Ovary (tissue), 9 donors: ENCODE results near the gene ADGRE1. TPM values are rescaled to one million over a fixed set of nuclear protein-coding genes. Genes with fewer than 3 reads are reported as not detected.

Experiments used
- DNase-seq, 5 donors: peaks; one replicate each; pipeline ENCODE4 v3.0.0-alpha.2; 2019 to 2020
- H3K27ac ChIP-seq, 2 donors: fragments of 200-600 bp; one replicate each; pipeline versions ENCODE4 v1.5.1 to v1.8.0; 2019 to 2022
- H3K27me3 ChIP-seq: fragments of 200-600 bp; one replicate; pipeline ENCODE4 v1.8.0; 2022
- H3K36me3 ChIP-seq: fragments of 200-600 bp; sonication (generic); one replicate; pipeline ENCODE4 v1.5.1; 2019
- H3K4me1 ChIP-seq: one replicate; pipeline ENCODE4 v1.8.1; 2013; ENCODE audit warnings: mild to moderate bottlenecking, moderate library complexity; ENCODE audit not compliant: insufficient read depth
- H3K4me3 ChIP-seq: fragments of 200-600 bp; sonication (generic); one replicate; pipeline ENCODE4 v1.5.1; 2017
- H3K9me3 ChIP-seq, 2 donors: fragments of 200-600 bp in 1 of 2; sonication (generic) in 1 of 2; one replicate each; pipeline versions ENCODE4 v1.5.1 to v1.8.1; 2013 to 2019; ENCODE audit warnings: mild to moderate bottlenecking in 1 of 2, moderate library complexity in 1 of 2
- EP300 ChIP-seq: sonication (generic); formaldehyde crosslinking; IDR thresholded peaks from one replicate; pipeline ENCODE4 v1.6.1; 2017; ENCODE audit warnings: antibody characterized with exemption
- POLR2A ChIP-seq: fragments of 450-650 bp; IDR thresholded peaks from one replicate; pipeline ENCODE4 v1.6.1; 2017; ENCODE audit warnings: antibody characterized with exemption, mild to moderate bottlenecking, moderate library complexity
- WGBS, 3 donors: extraction: QIAGEN DNeasy Blood & Tissue Kit in 1 of 3; methylation state at CpG; one replicate each; pipeline versions ENCODE4 v1.1.5 to v1.1.7; 2013 to 2017; 5-methylcytosine and 5-hydroxymethylcytosine counted together
- intact Hi-C, 4 donors: fragments of 100-400 bp; cut with DNase I; formaldehyde crosslinking; loops; one replicate each; pipeline versions ENCODE4 v1.11.0 to v1.15.1; 2022 to 2023
- polyA plus RNA-seq, 2 donors: library from polyadenylated mRNA; stranded (reverse); fragments of 200-250 nt in 1 of 2; fragments of 350-450 nt in 1 of 2; fragmentation: Illumina TruSeq in 1 of 2; extraction: RNeasy Lipid Tissue Mini Kit (QIAGEN cat#74804) in 1 of 2; gene quantifications; one replicate each; pipeline ENCODE4 v1.2.3, GENCODE V29; 2013 to 2014
- total RNA-seq, 7 donors: library from RNA; depleted of rRNA in 2 of 7; stranded (reverse); fragments of >200 nt in 2 of 7; fragmentation: NEBNext Ultra II Directional in 3 of 7; extraction: Animal tissue kit (Norgen Biotek cat#: 25700) in 3 of 7; gene quantifications; one replicate each; pipeline versions ENCODE4 v1.1.0 to v1.2.4, GENCODE V29; 2016 to 2023
- TF ChIP-seq, protein P1 (sequence below), 3 donors: fragments of 450-650 bp in 2 of 3; fragments of 200-600 bp in 1 of 3; IDR thresholded peaks; one replicate each; pipeline versions ENCODE4 v1.5.1 to v1.8.0; 2016 to 2022; ENCODE audit warnings: antibody characterized with exemption in 3 of 3, mild to moderate bottlenecking in 1 of 3
- donor health status: DM: no; HTN: no; CAD: no; lungs with moderate emphysema.
- donor health status: DM: no; HTN: no; CAD: no.
- donor health status: Bipolar disorder and iron deficiency.
- donor health status: DM: yes; HTN: yes; CAD: no.
- donor health status: DM: no; HTN: no; CAD: no.
- donor health status: DM: yes; HTN: yes; CAD: no.

ADGRE1 gene
- total and polyA plus RNA-seq, 9 donors: 0.05 to 0.80 (median 0.23) TPM; not detected in 1

DNA sequence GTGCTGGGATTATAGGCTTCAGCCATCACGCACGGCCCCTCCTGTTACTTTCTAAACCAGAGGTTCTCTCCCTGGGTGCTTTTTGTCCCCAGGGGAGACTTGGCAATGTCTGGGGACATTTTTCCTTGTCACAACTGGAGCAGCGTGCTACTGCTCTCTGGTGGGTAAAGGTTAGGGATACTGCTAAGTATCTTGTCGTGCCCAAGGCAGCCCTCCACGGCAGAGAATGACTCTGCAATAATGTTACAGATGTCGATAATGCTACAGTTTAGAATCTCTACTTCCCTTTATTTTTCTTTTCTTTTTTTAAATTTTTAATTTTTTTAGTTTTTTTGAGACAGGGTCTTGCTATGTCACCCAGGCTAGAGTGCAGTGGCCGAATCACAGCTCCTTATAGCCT is 38.0 kb downstream of the ADGRE1 start:
- intact Hi-C loops: no loop called here

DNA sequence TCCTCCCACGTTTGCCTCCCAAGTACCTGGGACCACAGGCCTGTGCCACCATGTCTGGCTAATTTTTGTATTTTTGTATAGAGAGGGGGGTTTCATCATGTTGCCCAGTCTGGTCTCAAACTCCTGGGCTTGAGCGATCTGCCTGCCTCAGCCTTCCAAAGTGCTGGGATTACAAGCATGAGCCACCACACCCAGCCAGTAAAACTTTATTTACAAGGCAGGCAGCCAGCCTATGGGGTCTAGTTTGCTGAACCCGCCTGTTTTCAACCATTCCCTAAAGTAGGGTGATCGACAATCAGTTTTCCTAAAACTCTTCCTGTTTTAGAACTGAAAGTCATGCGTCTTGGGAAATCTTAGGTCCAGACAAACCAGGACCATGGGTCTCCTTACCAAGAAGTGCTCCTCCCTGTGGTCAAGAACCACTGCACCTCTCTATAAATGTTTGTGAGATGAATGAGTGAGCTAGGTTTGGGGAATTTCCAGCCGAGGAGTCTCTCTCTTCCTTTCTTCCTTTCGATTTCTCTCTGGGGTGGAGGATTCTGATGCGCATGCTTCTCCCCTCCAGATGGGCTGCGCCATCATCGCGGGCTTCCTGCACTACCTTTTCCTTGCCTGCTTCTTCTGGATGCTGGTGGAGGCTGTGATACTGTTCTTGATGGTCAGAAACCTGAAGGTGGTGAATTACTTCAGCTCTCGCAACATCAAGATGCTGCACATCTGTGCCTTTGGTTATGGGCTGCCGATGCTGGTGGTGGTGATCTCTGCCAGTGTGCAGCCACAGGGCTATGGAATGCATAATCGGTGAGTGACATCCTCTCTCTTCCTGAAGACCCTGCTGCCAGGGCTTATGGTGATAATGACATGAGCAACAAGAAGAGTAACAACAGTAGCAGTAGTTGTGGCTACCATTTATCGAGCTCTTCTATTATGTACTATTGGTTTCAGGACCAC is 38.7 kb downstream of the ADGRE1 start:
- H3K27ac ChIP-seq: no peak overlapping the region
- no peaks in the 10 kb centered on the region for H3K4me1 ChIP-seq
- intact Hi-C loops: no loop called here
- no peaks in the 10 kb centered on the region for H3K36me3 ChIP-seq
- H3K4me3 ChIP-seq: no peak overlapping the region
- no peaks in the 10 kb centered on the region for H3K27me3 ChIP-seq
- WGBS, 3 donors: 71 to 82% (median 79%) methylated on average over 15 of the region's 15 CpGs
- no peaks in the 10 kb centered on the region for H3K9me3 ChIP-seq
- no peak for TF ChIP-seq EP300
- TF ChIP-seq POLR2A: no peak
- TF ChIP-seq, protein P1, sequence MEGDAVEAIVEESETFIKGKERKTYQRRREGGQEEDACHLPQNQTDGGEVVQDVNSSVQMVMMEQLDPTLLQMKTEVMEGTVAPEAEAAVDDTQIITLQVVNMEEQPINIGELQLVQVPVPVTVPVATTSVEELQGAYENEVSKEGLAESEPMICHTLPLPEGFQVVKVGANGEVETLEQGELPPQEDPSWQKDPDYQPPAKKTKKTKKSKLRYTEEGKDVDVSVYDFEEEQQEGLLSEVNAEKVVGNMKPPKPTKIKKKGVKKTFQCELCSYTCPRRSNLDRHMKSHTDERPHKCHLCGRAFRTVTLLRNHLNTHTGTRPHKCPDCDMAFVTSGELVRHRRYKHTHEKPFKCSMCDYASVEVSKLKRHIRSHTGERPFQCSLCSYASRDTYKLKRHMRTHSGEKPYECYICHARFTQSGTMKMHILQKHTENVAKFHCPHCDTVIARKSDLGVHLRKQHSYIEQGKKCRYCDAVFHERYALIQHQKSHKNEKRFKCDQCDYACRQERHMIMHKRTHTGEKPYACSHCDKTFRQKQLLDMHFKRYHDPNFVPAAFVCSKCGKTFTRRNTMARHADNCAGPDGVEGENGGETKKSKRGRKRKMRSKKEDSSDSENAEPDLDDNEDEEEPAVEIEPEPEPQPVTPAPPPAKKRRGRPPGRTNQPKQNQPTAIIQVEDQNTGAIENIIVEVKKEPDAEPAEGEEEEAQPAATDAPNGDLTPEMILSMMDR (IDR thresholded peaks at IDR 0.05): no peak
- no peak for DNase-seq

More for the DNA sequence above, 38.0 kb downstream of the ADGRE1 start:
- no peak overlapping the region for H3K4me3 ChIP-seq
- no peak overlapping the region for H3K27ac ChIP-seq
- no peak for DNase-seq
- H3K27me3 ChIP-seq: no peaks in the 10 kb centered on the region
- no peaks in the 10 kb centered on the region for H3K36me3 ChIP-seq
- no peaks in the 10 kb centered on the region for H3K4me1 ChIP-seq
- no peaks in the 10 kb centered on the region for H3K9me3 ChIP-seq
- WGBS, 3 donors: 81 to 89% (median 81%) methylated on average over 7 of the region's 7 CpGs
- TF ChIP-seq EP300: no peak
- TF ChIP-seq, protein P1 (IDR thresholded peaks at IDR 0.05): no peak
- no peak for TF ChIP-seq POLR2A

DNA sequence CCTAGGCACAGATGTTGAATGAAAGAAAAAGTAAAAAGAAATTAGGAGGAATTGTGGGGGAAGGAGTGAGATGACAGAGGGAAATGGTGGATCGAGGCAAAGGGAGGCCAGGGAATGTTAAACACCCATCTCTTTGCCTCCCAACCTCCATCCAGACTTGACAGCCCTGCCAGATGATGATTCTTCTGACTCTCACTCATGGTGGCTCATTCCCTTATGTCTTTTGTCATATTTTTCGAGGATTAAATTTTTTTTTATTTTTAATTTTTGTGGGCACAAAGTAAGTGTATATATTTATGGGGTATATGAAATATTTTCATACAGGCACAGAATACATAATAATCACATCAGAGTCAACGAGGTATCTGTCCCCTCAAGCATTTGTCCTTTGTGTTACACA is 42.8 kb downstream of the ADGRE1 start:
- intact Hi-C loops: no loop called here
- H3K36me3 ChIP-seq: no peaks in the 10 kb centered on the region
- no peaks in the 10 kb centered on the region for H3K9me3 ChIP-seq
- H3K4me1 ChIP-seq: no peaks in the 10 kb centered on the region
- no peak for DNase-seq
- H3K27me3 ChIP-seq: no peaks in the 10 kb centered on the region
- no peak overlapping the region for H3K27ac ChIP-seq
- WGBS, 3 donors: 50 to 53% (median 53%) methylated on average over 3 of the region's 3 CpGs
- TF ChIP-seq, protein P1 (IDR thresholded peaks at IDR 0.05): no peak
- no peak for TF ChIP-seq EP300
- no peak for TF ChIP-seq POLR2A
- no peak overlapping the region for H3K4me3 ChIP-seq

DNA sequence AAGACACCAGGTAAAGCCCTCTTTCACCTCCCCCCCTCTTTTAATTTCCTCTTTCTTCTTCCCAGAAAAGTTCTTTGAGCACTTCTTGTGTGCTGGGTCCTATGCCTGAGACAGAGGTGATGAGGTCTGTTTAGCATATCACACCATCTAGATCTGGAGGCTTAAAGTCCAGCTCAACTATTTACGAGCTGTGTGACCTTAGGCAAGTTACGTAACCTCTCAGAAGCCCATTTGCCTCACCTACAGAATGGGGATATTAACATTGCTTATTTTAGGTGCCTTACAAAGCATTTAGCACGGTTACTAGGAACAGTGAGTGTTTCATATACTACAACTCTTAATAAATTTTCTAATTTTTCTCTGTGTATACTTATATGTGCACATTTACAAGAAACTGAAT is 47.7 kb downstream of the ADGRE1 start:
- Histone ChIP-seq H3K27ac (no peak overlapping the region), H3K9me3 (no peaks in the 10 kb centered on the region), H3K27me3 (no peaks in the 10 kb centered on the region), H3K4me3 (no peak overlapping the region), H3K4me1 (no peaks in the 10 kb centered on the region), H3K36me3 (no peaks in the 10 kb centered on the region)
- intact Hi-C loops: no loop called here
- 39 to 59% (median 41%) methylated on average over 3 of the region's 3 CpGs for WGBS, 3 donors
- DNase-seq: no peak
- TF ChIP-seq, protein P1 (IDR thresholded peaks at IDR 0.05): no peak
- no peak for TF ChIP-seq POLR2A
- no peak for TF ChIP-seq EP300
